ENCODE data around the gene MLH1.

MLH1 gene

GRCh38 chr3:37097776-37098175, 104.5 kb downstream of the MLH1 start:
- DNase-seq = no peak

- no peak for DNase-seq
Observed at GRCh38 chr3:37098884-37099283, 105.6 kb downstream of the MLH1 start.

DNA sequence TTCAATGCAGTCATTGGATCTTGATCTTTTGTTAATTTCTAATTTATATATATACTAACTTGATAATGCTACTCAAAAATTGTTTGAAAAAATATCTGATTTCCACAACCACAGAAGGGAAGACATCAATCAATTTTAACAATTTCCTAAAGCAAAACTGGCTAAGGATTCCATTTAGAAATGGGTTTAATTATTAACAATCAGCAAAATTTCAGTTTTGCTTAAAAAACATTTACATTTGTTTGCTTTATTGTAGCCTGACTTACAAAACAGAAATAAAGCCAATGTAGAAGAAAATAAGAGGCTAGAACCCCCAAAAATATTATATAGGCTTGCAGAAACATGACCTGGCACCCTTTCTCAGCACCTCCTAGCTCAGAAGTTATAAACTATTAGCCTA, 106.2 kb downstream of the MLH1 start:
- no peak for DNase-seq

DNA sequence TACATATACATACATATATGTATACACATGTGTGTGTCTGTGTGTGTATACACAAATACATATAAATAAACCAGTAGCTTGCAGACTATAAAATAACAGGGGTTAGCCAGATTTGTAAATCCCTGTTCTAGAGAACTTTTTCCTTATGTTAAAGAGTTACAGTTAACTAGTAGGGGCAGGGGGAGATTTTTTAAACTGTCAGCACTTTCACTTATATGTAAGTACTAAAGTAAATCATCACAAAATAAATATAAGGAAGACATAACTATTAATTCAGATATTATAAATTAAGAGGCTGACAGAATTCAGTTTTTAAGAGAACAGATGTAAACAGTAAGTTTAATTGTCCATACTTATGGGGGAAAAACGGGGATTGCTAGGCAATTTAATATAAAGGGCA, 107.1 kb downstream of the MLH1 start:
- no peak for DNase-seq
